WERI-Rb-1 (cell line): Measurements from ENCODE around the gene KLF13.

Experiments used
- DNase-seq: peaks from one replicate; pipeline ENCODE4 v3.0.0-alpha.2; 2020
- H3K27ac ChIP-seq: fragments of 250-450 bp; sonication (Bioruptor Pico); 2 replicates; pipeline ENCODE4 v1.5.1; 2020; ENCODE audit warnings: mild to moderate bottlenecking, moderate library complexity
- H3K27me3 ChIP-seq: fragments of 250-450 bp; sonication (Bioruptor Pico); 2 replicates; pipeline ENCODE4 v1.5.1; 2021; ENCODE audit warnings: mild to moderate bottlenecking, low read depth, moderate library complexity; ENCODE audit not compliant: insufficient read depth, severe bottlenecking
- H3K36me3 ChIP-seq: fragments of 250-450 bp; sonication (Bioruptor Pico); 2 replicates; pipeline ENCODE4 v1.5.1; 2020; ENCODE audit warnings: mild to moderate bottlenecking, moderate library complexity
- H3K4me3 ChIP-seq: 2 replicates; pipeline ENCODE4 v1.5.1; 2011; ENCODE audit warnings: low read depth, mild to moderate bottlenecking, control low read depth, low read length
- H3K9me3 ChIP-seq: fragments of 250-450 bp; sonication (Bioruptor Pico); 2 replicates; pipeline ENCODE4 v1.5.1; 2021; ENCODE audit warnings: mild to moderate bottlenecking, moderate library complexity; ENCODE audit not compliant: severe bottlenecking
- TF ChIP-seq, protein P1 (sequence below): IDR thresholded peaks from 2 replicates; pipeline ENCODE4 v1.5.1; 2011; ENCODE audit warnings: low read depth, mild to moderate bottlenecking, control low read depth, inconsistent platforms, low read length

Gene KLF13

GRCh38 chr15:31346367-31347066 is 19.9 kb downstream of the KLF13 start:
- H3K9me3 ChIP-seq = no peaks in the 10 kb centered on the region
- TF ChIP-seq, protein P1, sequence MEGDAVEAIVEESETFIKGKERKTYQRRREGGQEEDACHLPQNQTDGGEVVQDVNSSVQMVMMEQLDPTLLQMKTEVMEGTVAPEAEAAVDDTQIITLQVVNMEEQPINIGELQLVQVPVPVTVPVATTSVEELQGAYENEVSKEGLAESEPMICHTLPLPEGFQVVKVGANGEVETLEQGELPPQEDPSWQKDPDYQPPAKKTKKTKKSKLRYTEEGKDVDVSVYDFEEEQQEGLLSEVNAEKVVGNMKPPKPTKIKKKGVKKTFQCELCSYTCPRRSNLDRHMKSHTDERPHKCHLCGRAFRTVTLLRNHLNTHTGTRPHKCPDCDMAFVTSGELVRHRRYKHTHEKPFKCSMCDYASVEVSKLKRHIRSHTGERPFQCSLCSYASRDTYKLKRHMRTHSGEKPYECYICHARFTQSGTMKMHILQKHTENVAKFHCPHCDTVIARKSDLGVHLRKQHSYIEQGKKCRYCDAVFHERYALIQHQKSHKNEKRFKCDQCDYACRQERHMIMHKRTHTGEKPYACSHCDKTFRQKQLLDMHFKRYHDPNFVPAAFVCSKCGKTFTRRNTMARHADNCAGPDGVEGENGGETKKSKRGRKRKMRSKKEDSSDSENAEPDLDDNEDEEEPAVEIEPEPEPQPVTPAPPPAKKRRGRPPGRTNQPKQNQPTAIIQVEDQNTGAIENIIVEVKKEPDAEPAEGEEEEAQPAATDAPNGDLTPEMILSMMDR = no peak
- H3K27ac ChIP-seq = no peak overlapping the region
- no peaks in the 10 kb centered on the region for H3K27me3 ChIP-seq
- no peak for DNase-seq
- no peak overlapping the region for H3K4me3 ChIP-seq
- H3K36me3 ChIP-seq = no peaks in the 10 kb centered on the region; the same call in 1 of the 2 replicates

DNA sequence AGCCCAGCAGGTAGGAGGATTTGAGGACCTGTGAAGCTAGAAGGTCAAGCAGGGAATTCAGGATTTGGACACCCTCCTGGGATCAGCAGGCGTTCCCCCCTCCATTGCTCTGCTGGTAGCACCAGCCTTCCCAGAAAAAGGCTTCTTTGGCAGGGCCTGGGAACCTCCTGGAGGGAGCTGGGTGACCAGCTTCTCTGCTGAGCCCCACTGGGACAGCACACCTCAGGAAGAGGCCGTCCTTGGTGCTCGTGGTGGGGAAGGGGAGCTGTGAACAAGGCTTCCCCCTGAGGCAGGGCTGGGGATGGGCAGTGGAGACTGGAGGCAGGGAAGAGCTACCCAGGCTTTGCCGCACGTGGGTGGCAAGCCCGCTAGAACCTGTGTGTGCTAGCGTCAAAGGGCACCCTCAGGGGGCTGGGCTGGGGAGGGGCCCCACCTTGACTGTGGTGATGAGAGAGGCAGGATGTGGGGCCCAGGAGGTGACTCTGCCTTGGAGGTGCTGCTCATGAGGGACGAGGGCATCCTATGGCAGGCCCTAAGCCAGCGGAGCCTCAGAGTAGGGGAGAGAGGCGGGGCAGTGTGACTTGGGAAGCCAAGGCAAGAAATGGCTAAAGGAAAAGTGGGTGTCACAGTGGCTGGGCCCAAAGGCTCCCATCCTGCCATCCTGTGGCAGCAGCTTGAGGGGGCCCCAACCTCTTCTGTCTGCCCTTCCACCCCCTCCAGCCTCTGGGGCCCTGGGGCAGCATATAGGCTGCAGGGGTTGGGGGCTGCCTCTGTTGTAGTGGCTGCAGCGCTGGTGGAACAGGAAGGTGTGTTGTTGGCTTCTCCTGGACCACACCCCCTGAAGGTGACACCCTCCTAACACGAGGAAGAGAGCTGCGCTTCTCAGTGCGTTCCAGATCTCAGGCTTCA is 20.7 kb downstream of the KLF13 start:
- Histone ChIP-seq H3K4me3 (no peak overlapping the region), H3K36me3 (no peaks in the 10 kb centered on the region; the same call in 1 of the 2 replicates), H3K27me3 (no peaks in the 10 kb centered on the region), H3K27ac (no peak overlapping the region), H3K9me3 (no peaks in the 10 kb centered on the region)
- no peak for DNase-seq
- TF ChIP-seq, protein P1 = no peak

GRCh38 chr15:31347981-31348803 is 21.6 kb downstream of the KLF13 start:
- Histone ChIP-seq H3K4me3 (no peak overlapping the region), H3K27me3 (no peaks in the 10 kb centered on the region), H3K9me3 (no peaks in the 10 kb centered on the region), H3K36me3 (no peaks in the 10 kb centered on the region; the same call in 1 of the 2 replicates), H3K27ac (no peak overlapping the region)
- TF ChIP-seq, protein P1 = no peak
- DNase-seq = no peak

GRCh38 chr15:31349233-31350141 is 22.9 kb downstream of the KLF13 start:
- no peak overlapping the region for H3K27ac ChIP-seq
- TF ChIP-seq, protein P1 = no peak
- H3K9me3 ChIP-seq = no peaks in the 10 kb centered on the region
- H3K27me3 ChIP-seq = no peaks in the 10 kb centered on the region
- no peak for DNase-seq
- H3K4me3 ChIP-seq = no peak overlapping the region
- no peaks in the 10 kb centered on the region; the same call in 1 of the 2 replicates for H3K36me3 ChIP-seq

- Histone ChIP-seq H3K27ac (no peak overlapping the region), H3K9me3 (no peaks in the 10 kb centered on the region)
- TF ChIP-seq, protein P1 = no peak
Measured at GRCh38 chr15:31350771-31351170, 24.1 kb downstream of the KLF13 start.

More at GRCh38 chr15:31350771-31351170, 24.1 kb downstream of the KLF13 start:
- Histone ChIP-seq H3K36me3 (no peaks in the 10 kb centered on the region; the same call in 1 of the 2 replicates), H3K4me3 (no peak overlapping the region), H3K27me3 (no peaks in the 10 kb centered on the region)
- no peak for DNase-seq
